Measurements from ENCODE around the gene FGD6.

FGD6 gene

DNA sequence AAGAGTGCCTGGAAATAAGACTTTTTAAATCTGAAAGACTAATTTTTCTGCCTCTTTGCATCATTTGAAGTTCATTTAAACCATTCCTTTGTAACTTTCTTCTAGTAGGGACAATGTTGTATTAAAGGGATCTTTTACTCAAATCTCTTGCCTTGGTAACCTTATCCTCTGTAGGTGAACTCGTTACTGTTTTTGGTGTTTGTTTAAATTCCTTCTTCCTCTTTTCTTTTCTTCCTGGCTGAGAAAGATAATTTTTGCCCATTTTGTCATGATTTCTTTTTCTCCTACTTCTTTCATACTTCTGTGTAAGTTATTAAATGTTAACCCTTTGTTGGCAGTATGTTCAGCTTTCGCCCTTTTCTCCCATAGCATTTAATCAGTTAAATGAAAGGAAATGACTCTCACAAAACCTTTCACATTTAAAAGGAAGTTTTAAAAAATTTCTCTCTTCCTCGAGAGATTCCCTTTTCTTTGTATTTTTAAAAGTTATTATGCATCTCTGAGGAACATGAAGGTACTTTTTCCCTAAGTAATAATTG is 10.6 kb upstream of the FGD6 start:
- CTCF ChIA-PET: interaction anchor here (1.0 to 1.6 kb wide), 3 partner anchors 10 to 154 kb away, joined by 3 to 4 read pairs (median 3); partner anchors contain the start of genes NR2C1 and VEZT
- no peak for DNase-seq (ENCODE audit: extremely low spot score)
- TF ChIP-seq, protein P1, sequence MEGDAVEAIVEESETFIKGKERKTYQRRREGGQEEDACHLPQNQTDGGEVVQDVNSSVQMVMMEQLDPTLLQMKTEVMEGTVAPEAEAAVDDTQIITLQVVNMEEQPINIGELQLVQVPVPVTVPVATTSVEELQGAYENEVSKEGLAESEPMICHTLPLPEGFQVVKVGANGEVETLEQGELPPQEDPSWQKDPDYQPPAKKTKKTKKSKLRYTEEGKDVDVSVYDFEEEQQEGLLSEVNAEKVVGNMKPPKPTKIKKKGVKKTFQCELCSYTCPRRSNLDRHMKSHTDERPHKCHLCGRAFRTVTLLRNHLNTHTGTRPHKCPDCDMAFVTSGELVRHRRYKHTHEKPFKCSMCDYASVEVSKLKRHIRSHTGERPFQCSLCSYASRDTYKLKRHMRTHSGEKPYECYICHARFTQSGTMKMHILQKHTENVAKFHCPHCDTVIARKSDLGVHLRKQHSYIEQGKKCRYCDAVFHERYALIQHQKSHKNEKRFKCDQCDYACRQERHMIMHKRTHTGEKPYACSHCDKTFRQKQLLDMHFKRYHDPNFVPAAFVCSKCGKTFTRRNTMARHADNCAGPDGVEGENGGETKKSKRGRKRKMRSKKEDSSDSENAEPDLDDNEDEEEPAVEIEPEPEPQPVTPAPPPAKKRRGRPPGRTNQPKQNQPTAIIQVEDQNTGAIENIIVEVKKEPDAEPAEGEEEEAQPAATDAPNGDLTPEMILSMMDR (IDR thresholded peaks at IDR 0.05; ENCODE audit: control extremely low read depth, extremely low read depth, low read depth, missing control alignments): no peak
- POLR2A ChIA-PET: no interaction called here

DNA sequence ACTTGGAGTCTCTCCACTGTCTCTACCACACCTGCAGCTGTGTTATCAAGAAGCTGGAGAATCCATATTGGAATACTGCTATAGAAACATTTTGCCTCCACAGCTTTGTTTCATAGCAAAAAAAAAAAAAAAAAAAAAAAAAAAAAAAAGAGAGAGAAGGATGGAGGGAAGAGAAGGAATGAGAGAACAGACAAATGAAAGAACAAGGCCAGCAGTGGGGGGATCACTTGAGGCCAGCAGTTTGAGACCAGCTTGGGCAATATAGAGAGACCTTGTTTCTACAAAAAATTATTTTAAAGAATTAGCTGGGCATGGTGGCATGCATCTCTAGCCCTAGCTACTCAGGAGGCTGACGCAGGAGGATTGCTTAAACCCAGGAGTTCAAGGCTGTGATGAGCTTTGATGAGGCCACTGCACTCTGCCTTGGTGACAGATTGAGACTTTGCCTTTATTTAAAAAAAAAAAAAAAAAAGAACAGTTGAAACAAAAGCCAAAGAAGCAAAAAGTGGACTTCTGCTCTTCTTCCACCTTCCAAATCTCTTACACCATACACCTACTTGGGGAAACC is 8.5 kb upstream of the FGD6 start:
- TF ChIP-seq, protein P1 (IDR thresholded peaks at IDR 0.05; ENCODE audit: control extremely low read depth, extremely low read depth, low read depth, missing control alignments): no peak
- ChIA-PET POLR2A (interaction anchor here (0.6 to 0.7 kb wide), 4 partner anchors 8 to 931 kb away, joined by 3 to 5 read pairs (median 4); partner anchors contain the start of gene VEZT), CTCF (interaction anchor here (0.9 to 1.5 kb wide), 2 partner anchors 8 to 37 kb away, joined by 3 to 6 read pairs; partner anchors contain the start of genes FGD6 and VEZT)
- DNase-seq (ENCODE audit: extremely low spot score): no peak

DNA sequence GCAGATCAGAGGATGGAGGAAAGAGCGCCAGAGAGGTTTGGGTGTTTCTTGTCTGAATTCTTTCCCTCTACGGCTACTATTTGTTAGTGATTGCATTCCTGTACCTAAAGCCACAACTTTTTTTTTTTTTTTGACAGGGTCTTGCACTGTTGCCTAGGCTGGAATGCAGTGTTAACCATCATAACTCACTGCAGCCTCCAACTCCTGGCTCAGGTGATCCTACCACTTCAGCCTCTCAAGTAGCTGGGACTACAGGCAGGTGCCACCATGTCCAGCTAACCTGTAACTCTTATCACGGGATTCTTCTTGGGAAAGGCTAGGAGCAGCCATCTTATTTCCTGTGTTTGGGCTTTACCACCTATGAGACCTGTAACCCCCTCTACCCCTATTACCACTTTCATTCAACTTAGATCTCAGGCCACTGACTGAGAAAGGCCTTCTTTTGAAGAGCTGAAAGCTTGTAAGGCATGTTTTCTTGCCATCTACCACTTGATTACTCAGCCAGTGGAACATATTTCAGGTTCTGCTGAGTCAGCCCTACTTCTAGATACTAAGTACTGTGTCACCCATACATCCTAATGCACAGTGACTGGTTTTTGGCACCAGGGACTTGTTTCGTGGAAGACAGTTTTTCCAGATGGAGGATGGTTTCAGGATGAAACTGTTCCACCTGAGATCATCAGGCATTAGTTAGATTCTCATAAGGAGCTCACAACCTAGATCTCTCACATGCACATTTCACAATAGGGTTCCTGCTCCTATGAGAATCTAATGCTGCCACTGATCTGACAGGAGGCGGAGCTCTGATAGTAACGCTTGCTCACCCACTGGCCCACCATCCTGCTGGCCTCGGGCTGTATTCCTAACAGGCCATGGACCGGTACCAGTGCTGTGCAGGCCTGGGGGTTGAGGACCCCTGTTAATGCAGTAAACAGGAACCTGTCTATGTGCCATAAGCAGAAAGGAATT is 7.2 kb upstream of the FGD6 start:
- no peak for DNase-seq (ENCODE audit: extremely low spot score)
- TF ChIP-seq, protein P1 (IDR thresholded peaks at IDR 0.05; ENCODE audit: control extremely low read depth, extremely low read depth, low read depth, missing control alignments): no peak
- ChIA-PET CTCF (interaction anchor here (1.1 kb wide), 1 partner anchor 13 kb away, joined by 3 read pairs; no protein-coding TSS in a partner anchor), POLR2A (interaction anchor here (0.5 kb wide), 2 partner anchors 138 to 578 kb away, joined by 4 to 6 read pairs; no protein-coding TSS in a partner anchor)

DNA sequence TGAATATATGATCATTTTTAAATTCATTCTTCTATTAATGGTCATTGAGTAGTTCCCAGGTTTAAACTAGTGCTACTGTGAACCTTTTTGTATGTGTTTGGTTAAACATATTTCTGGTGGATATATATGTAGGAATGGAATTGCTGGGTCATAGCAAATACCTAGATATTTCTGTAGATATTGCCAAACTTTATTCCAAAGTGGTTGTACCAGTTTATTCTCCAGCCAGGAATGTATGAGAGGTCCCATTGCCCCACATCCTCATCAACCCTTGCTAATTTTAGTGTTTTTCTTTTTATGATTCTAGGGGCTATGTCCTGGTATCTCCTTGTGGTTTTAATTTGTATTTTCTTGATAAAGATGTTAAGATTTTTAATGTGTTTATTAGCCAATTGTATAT is 3.5 kb upstream of the FGD6 start:
- ChIA-PET CTCF (interaction anchor here (1.6 kb wide), 1 partner anchor 58 kb away, joined by 3 read pairs; no protein-coding TSS in a partner anchor), POLR2A (interaction anchor here (0.6 kb wide), 2 partner anchors 34 to 91 kb away, joined by 3 to 6 read pairs; no protein-coding TSS in a partner anchor)
- DNase-seq (ENCODE audit: extremely low spot score): no peak
- TF ChIP-seq, protein P1 (IDR thresholded peaks at IDR 0.05; ENCODE audit: control extremely low read depth, extremely low read depth, low read depth, missing control alignments): no peak

DNA sequence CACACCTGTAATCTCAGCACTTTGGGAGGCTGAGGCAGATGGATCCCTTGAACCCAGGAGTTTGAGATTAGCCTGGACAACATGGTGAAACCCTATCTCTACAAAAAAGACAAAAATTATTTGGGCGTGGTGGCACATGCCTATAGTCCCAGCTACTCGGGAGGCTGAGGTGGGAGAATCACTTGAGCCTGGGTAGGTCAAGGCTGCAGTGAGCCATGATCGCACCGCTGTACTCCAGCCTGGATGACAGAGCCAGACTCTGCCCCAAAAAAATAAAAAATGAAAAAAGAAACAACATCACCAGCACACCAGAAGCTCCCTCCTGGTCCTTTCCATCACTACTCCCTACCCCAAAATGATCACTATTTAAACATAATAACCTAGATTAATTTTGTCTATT is 2.9 kb upstream of the FGD6 start:
- DNase-seq (ENCODE audit: extremely low spot score): no peak
- ChIA-PET CTCF (interaction anchor here (0.9 to 1.6 kb wide), 3 partner anchors 24 to 103 kb away, joined by 3 to 7 read pairs (median 4); no protein-coding TSS in a partner anchor), POLR2A (no interaction called here)
- TF ChIP-seq, protein P1 (IDR thresholded peaks at IDR 0.05; ENCODE audit: control extremely low read depth, extremely low read depth, low read depth, missing control alignments): no peak
